Natural killer cell (primary cell): ENCODE data around the gene SNX7. TPM values are rescaled to one million over a fixed set of nuclear protein-coding genes. Genes with fewer than 3 reads are reported as not detected.

Experiments
- ATAC-seq, 3 donors: fragments of 150-1000 bp in 2 of 3; fragments of 200-7000 bp in 1 of 3; cut with Tn5 transposase; 1 replicate in 1 of 3; 2 replicates in 2 of 3; pipeline ENCODE4 v1.10.0; 2021; ENCODE audit warnings: mild to moderate bottlenecking in 2 of 3, moderate library complexity in 2 of 3
- DNase-seq, 2 donors: peaks; one replicate each; pipeline versions ENCODE4 v3.0.0 to v3.0.0-alpha.2; 2013 to 2021; ENCODE audit warnings: mixed read lengths in 1 of 2
- H3K27ac ChIP-seq: one replicate; pipeline ENCODE4 v1.5.1; 2013; ENCODE audit warnings: mild to moderate bottlenecking, low read length
- H3K27me3 ChIP-seq: one replicate; pipeline ENCODE4 v1.6.1; 2013; ENCODE audit warnings: low read length; ENCODE audit not compliant: control insufficient read depth, insufficient read depth
- H3K36me3 ChIP-seq: one replicate; pipeline ENCODE4 v1.6.1; 2013; ENCODE audit warnings: low read length; ENCODE audit not compliant: control insufficient read depth, insufficient read depth
- H3K4me1 ChIP-seq: one replicate; pipeline ENCODE4 v1.6.1; 2013; ENCODE audit warnings: low read length; ENCODE audit not compliant: control insufficient read depth, insufficient read depth
- H3K4me3 ChIP-seq: one replicate; pipeline ENCODE4 v1.5.1; 2013; ENCODE audit warnings: low read length
- H3K9me3 ChIP-seq: one replicate; pipeline ENCODE4 v1.6.1; 2013; ENCODE audit warnings: low read length; ENCODE audit not compliant: control insufficient read depth, insufficient read depth
- H3K27ac Mint-ChIP-seq, 2 donors: one replicate each; pipeline ENCODE4 v1.8.0; 2022; ENCODE audit warnings: mild to moderate bottlenecking in 2 of 2, mixed read lengths in 2 of 2, moderate library complexity in 1 of 2
- H3K27me3 Mint-ChIP-seq, 2 donors: one replicate each; pipeline ENCODE4 v1.8.0; 2022; ENCODE audit warnings: low read depth in 2 of 2, mixed read lengths in 2 of 2
- H3K36me3 Mint-ChIP-seq: one replicate; pipeline ENCODE4 v1.8.0; 2022; ENCODE audit warnings: mixed read lengths
- H3K4me1 Mint-ChIP-seq, 2 donors: one replicate each; pipeline ENCODE4 v1.8.0; 2022; ENCODE audit warnings: mixed read lengths in 2 of 2
- H3K4me3 Mint-ChIP-seq: one replicate; pipeline ENCODE4 v1.8.0; 2022; ENCODE audit warnings: mild to moderate bottlenecking, moderate library complexity, mixed read lengths
- H3K9me3 Mint-ChIP-seq, 2 donors: one replicate each; pipeline ENCODE4 v1.8.0; 2022; ENCODE audit warnings: mixed read lengths in 2 of 2
- CTCF ChIP-seq: fragments of 200-600 bp; IDR thresholded peaks from one replicate; pipeline ENCODE4 v1.8.0; 2022; ENCODE audit warnings: antibody characterized with exemption
- WGBS: methylation state at CpG from one replicate; pipeline ENCODE4 v1.1.7; 2013; ENCODE audit warnings: missing lambda C conversion rate; ENCODE audit not compliant: insufficient coverage; 5-methylcytosine and 5-hydroxymethylcytosine counted together
- intact Hi-C: fragments of 100-400 bp; cut with micrococcal nuclease; formaldehyde crosslinking; loops from one replicate; pipeline ENCODE4 v1.14.2; 2022
- total RNA-seq, 4 donors: library from RNA; stranded (reverse); fragments of 120-200 nt in 1 of 4; gene quantifications; one replicate each; pipeline versions ENCODE4 v1.2.3 to v1.2.4, GENCODE V29; 2013 to 2022

SNX7 gene
- total RNA-seq, 3 donors from 2014 or later (not counting 1 experiment from before 2014, with no cell fraction given) = 0.14 to 0.93 TPM; not detected in 1

GRCh38 chr1:98669355-98670296 is 8.1 kb downstream of the SNX7 start:
- peaks cover 3 to 4% of the 10 kb centered on the region in 2 donors for H3K27me3 Mint-ChIP-seq
- H3K36me3 Mint-ChIP-seq = no peaks in the 10 kb centered on the region
- no peaks in the 10 kb centered on the region for H3K36me3 ChIP-seq
- peaks cover 0 to under 1% of the 10 kb centered on the region in 2 donors for H3K9me3 Mint-ChIP-seq
- H3K4me3 Mint-ChIP-seq = no peak overlapping the region
- no peak for TF ChIP-seq CTCF
- whole genome bisulfite sequencing = 83% methylated on average over 1 of the region's 2 CpGs
- H3K27ac ChIP-seq = no peak overlapping the region
- H3K4me1 ChIP-seq = no peaks in the 10 kb centered on the region
- H3K9me3 ChIP-seq = no peaks in the 10 kb centered on the region
- no peak overlapping the region for H3K4me3 ChIP-seq
- ATAC-seq (no peak), DNase-seq (no peak)
- intact Hi-C loops = no loop called here
- no peaks in the 10 kb centered on the region for H3K4me1 Mint-ChIP-seq
- H3K27ac Mint-ChIP-seq = no peak overlapping the region
- no peaks in the 10 kb centered on the region for H3K27me3 ChIP-seq

DNA sequence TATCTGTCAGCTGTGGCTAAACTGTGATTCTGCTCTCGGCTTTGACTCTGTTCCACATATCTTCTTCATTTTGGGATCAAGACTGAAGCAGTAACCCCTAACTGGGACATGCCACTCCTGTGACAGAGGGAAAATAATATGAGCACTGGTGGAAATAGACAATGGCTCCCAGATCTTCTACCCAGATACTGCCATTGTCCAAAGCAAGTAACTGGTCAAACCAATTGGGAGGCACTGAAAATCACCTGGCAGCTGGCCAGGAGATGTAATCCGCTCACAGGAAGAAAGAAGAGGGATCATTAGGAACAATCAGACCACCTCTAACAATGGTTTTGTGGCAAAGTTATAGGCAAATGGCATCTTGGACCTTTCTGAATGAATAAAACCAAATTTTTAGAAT is 10.7 kb downstream of the SNX7 start:
- H3K4me3 ChIP-seq = no peak overlapping the region
- no peaks in the 10 kb centered on the region for H3K27me3 ChIP-seq
- H3K27ac ChIP-seq = no peak overlapping the region
- TF ChIP-seq CTCF = no peak
- no peaks in the 10 kb centered on the region for H3K4me1 ChIP-seq
- H3K9me3 ChIP-seq = no peaks in the 10 kb centered on the region
- H3K36me3 ChIP-seq = no peaks in the 10 kb centered on the region
- peaks cover 0 to 2% of the 10 kb centered on the region in 2 donors for H3K9me3 Mint-ChIP-seq
- H3K4me3 Mint-ChIP-seq = no peak overlapping the region
- WGBS = 89% methylated on average over 2 of the region's 2 CpGs
- H3K27me3 Mint-ChIP-seq = no peaks in the 10 kb centered on the region
- H3K4me1 Mint-ChIP-seq = no peaks in the 10 kb centered on the region
- ATAC-seq = no peak
- no peaks in the 10 kb centered on the region for H3K36me3 Mint-ChIP-seq
- DNase-seq = no peak
- intact Hi-C loops = no loop called here
- no peak overlapping the region for H3K27ac Mint-ChIP-seq

DNA sequence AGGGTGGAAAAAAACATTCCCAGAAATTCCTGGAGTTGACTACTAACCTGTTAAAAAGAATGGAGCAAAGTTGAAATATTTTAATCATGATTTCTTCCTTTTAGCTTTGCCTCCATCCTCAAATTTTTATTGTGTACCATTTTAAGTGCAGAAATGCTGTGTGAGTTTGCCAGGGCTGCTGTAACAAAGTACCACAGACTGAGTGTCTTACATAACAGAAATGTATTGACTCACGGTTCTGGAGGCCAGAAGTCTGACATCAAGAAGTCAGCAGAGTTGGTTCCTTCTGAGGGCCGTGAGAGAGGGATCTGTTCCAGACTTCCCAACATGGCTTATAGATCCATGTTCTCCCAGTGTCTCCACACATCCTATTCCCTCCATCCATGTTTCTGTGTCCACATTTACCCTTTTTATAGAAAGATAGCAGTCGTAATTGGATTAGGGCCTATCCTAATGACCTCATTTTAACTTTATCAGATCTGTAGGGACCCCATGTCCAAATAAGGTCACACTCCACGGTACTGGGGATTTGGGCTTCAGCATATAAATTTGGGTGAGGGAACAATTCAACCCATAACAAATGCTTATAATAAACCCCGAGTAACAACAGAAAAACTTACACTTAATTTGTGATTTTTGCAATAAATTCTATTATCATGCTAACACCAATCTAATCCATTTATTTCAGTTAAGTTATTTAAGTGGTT is 12.7 kb downstream of the SNX7 start:
- WGBS = 79% methylated on average over 4 of the region's 5 CpGs

More for the DNA sequence above, 12.7 kb downstream of the SNX7 start:
- no peak overlapping the region for H3K27ac Mint-ChIP-seq
- no peak overlapping the region for H3K4me3 ChIP-seq
- H3K4me1 Mint-ChIP-seq = no peaks in the 10 kb centered on the region
- no peaks in the 10 kb centered on the region for H3K36me3 Mint-ChIP-seq
- DNase-seq = no peak
- H3K4me1 ChIP-seq = no peaks in the 10 kb centered on the region
- no peaks in the 10 kb centered on the region for H3K9me3 ChIP-seq
- H3K4me3 Mint-ChIP-seq = no peak overlapping the region
- H3K27me3 Mint-ChIP-seq = no peaks in the 10 kb centered on the region
- no peak for TF ChIP-seq CTCF
- H3K27me3 ChIP-seq = no peaks in the 10 kb centered on the region
- no peak overlapping the region for H3K27ac ChIP-seq
- intact Hi-C loops = no loop called here
- H3K9me3 Mint-ChIP-seq = peaks cover 0 to 4% of the 10 kb centered on the region in 2 donors
- no peak for ATAC-seq
- H3K36me3 ChIP-seq = no peaks in the 10 kb centered on the region
